Stromal cell of bone marrow (primary cell): ENCODE results near the gene TMEM163.
A peak's percentile ranks its signal among the peaks of the same experiment; 100 is the strongest.
"Not testable (repeated sequence)": the region's sequence is repeated elsewhere in the genome, so short reads cannot be mapped to it uniquely, and the experiment has no call there.

ENCODE experiments used
- DNase-seq: peaks from one replicate; pipeline ENCODE4 v3.0.0-alpha.2; 2012; ENCODE audit warnings: low read depth

The TMEM163 gene

GRCh38 chr2:134482766-134483340 lies 235.9 kb downstream of the TMEM163 start:
- no peak for DNase-seq

- no peak for DNase-seq
Measured at GRCh38 chr2:134482131-134482723, 236.6 kb downstream of the TMEM163 start.

DNA sequence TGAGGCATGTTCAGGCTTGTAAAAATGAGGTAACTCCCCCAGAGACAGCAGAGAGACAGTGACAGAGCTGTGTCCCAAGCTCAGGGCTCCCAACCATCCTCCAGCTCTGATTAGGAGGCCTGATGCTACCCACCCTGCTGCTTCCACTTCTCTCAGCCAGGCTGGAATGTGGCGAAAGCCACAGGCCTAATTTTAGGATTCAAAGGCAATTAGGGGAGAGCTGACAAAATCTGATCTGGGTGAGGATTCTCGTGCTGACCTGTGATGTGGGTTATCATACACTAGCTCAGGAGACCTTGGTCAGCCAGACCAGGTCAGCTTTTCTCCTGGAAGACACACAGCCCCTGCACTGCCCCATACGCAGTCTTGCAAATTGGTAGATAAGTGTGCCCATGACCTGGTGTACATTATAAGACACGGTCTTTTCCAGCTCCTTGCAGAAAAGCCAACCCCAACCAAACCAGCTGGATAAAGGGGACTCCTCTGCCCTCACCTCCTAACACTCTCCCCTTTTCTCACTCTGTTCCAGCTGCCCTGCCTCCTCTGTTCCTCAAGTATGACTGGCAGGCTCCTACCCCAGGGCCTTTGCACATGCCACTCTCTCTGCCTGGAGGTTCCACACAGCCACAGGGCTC lies 239.0 kb downstream of the TMEM163 start:
- DNase-seq: no peak

GRCh38 chr2:134476982-134477381 lies 241.8 kb downstream of the TMEM163 start:
- not testable (repeated sequence) for DNase-seq

DNA sequence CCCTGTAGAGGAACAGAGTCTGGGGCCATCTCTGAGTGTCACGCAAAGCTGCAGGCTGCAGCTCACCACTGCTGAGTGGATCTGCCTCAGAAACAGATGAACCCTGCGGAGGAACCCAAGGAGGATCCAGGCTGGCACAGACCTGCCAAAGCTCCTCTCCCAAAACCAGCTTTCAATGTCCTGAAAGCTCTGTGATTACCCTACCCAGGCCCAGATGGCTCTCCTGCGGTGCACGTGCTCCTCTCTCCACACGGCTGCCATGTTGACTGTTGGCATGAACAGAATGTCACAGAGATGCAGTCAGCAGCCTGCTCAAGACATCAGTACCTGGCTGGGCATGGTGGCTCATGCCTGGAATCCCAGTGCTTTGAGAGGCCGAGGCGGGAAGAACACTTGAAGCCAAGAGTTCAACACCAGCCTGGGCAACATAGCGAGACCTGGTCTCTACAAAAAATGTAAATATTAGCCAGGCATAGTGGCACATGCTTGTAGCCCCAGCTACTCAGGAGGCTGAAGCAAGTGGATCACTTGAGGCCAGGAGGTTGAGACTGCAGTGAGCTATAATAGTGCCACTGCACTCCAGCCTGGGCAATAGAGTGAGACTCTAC lies 248.1 kb downstream of the TMEM163 start:
- DNase-seq: no peak

DNA sequence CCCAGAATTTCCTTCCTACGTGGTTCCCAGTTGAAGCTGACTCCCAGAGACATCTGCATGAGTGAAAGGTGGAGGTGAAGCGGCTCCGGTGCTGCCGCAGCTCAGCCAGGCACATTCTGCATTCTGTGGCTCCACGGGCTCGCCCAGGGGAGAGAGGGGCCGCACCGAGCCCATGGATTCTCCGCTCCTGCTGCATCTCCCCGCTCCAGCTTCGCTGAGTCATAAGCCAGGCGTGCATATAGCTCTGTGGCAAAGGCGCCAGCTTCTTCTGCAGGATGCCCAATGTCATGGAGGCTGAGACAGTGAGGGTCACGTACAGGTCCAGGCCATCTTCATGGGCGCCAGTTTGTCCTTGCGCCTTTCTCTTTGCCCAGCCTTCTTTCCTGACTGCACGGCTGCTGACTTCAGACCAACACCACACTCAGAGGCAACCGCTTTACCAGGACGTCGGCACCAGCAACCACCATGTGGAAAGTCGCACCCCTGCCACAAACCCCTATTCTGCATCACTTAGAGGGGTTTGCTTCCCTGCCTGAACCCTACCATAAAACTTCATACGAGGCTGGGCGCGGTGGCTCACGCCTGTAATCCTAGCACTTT lies 249.2 kb downstream of the TMEM163 start:
- no peak for DNase-seq

- DNase-seq: no peak
Measured at GRCh38 chr2:134468776-134469175, 250.0 kb downstream of the TMEM163 start.

DNA sequence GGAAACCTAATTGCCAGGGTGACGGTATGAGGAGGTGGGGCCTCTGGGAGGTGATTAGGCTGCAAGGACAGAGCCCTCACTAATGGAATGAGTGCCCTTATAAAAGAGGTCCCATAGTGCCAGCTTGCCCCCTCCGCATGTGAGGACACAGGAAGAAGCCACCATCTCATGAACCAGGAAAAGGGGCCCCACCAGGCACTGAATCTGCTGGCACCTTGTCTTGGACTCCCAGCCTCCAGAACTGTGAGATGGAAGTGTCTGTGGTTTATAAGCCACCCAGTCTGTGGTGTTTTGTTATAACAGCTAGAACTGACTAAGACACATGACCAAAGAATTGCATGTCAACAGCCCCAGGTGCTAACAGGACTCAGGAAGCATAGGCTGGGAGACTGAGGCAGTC lies 250.6 kb downstream of the TMEM163 start:
- no peak for DNase-seq

DNA sequence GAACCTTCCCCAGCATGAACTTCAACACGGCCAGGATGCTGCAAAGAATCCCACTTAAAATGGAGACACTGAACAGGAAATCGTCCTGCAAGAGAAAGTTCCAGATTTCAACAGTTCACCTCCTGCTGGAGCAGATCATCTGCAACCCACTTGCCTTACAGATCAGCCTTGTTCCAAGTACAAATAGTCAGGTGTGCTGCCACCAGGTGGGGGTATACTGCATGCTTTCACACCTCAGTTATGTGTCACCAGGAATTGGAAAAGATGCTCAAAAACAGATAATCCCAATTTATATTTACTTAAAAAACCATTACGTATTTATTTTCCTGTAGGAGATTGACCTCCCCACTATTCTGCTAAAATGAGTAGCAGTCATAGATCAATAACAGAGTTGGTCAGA lies 252.7 kb downstream of the TMEM163 start:
- no peak for DNase-seq

DNA sequence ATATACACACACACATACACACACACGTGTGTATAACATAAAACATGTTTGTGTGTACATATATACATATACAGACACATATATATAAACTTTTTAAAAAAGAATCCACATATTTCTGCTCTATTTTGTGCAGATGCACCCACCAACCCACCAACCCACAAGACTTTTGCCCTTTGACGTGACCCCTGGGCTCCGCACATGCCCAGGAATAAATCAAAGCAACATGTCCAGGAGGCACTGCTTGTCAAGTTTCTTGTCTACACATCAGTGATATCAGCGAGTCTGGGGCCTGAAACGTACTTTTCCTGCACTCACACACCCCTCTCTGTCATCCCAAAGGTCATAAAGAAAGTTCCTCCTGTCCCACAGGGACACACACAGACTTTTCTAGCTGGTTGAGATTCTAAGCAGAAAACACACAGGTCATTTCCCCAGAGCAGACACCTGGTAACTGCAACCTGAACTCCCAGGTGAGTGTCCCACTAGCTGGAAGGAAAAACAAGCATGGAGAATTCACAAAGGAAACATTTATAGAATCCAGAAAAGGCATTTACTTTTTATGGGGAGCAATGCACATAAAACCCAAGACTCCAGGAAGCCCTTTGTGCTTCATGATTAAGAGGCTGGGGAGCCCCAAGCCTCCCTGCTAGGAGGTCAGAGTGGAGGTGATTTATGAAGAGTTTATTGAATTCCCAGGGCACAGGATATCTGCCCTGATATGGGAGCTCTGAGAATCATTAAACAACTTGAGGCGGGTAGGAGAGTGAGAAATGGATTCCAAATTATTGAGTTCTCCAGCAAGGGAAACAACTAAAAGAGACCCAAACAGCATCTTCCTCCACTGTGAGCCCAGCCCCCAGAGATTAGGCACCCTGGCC lies 253.3 kb downstream of the TMEM163 start:
- DNase-seq: no peak

GRCh38 chr2:134463699-134464022 lies 255.1 kb downstream of the TMEM163 start:
- no peak for DNase-seq

- DNase-seq: no peak
Measured at GRCh38 chr2:134462791-134463698, 255.8 kb downstream of the TMEM163 start.

GRCh38 chr2:134462275-134462674 lies 256.5 kb downstream of the TMEM163 start:
- DNase-seq: no peak

GRCh38 chr2:134461511-134461910 lies 257.3 kb downstream of the TMEM163 start:
- DNase-seq: peak; percentile 6

DNA sequence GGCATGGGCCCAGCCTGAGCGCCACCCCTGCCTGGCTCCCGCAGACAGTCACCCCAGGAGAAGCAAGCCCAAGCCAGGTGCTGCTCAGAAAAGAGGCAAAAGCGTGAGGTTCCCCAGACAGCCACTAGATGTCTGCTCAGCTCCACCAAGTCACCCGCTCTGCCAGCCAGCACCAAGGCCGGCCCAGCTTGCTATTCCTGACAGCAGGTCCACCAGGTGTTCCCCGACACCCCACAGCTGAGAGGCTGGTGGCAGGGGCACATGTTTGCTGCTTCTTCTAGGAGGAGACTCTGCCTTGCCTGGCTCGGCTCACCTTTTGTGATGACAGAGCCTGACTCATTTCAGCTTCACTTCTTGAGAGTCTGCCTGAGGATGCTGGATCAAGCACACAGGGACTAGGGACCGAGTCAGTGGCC lies 258.2 kb downstream of the TMEM163 start:
- peak; percentile 13 for DNase-seq

GRCh38 chr2:134459706-134460406 lies 258.9 kb downstream of the TMEM163 start:
- no peak for DNase-seq

GRCh38 chr2:134458950-134459349 lies 259.9 kb downstream of the TMEM163 start:
- DNase-seq: no peak

DNA sequence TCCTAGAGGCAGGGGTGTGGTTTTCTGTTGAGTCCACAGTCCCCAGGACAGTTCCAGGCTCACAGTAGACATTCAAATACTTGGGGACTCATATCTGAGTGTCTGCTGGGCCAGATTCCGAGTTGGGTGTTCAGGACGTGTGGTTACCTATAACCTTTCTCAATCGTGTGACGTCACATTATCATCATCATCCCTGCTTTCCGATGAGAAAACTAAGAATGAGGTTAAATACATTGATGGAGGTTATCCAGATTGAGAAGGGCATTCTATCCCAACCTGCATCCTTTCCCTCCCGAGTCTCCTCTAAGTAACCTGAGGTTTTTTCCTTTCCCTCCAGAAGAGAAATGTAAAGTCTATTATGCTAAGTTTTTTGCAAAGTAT lies 260.3 kb downstream of the TMEM163 start:
- no peak for DNase-seq

- DNase-seq: no peak
Measured at GRCh38 chr2:134457765-134458472, 260.9 kb downstream of the TMEM163 start.

- DNase-seq: no peak
Measured at GRCh38 chr2:134457353-134457752, 261.4 kb downstream of the TMEM163 start.
